ENCODE results near the gene ROBO2. TPM values are rescaled to one million over a fixed set of nuclear protein-coding genes. Genes with fewer than 3 reads are reported as not detected.

ROBO2 gene
- total RNA-seq, 2 donors from 2014 or later: not detected

- Mint-ChIP-seq H3K27me3 (no peaks in the 10 kb centered on the region), H3K27ac (no peak overlapping the region), H3K36me3 (ENCODE audit: low read depth) (no peaks in the 10 kb centered on the region), H3K4me1 (no peaks in the 10 kb centered on the region), H3K4me3 (no peak overlapping the region)
- DNase-seq (no peak), ATAC-seq (no peak)
- no peaks in the 10 kb centered on the region for H3K9me3 ChIP-seq (ENCODE audit: control insufficient read depth, low read length, poor library complexity, severe bottlenecking)
Measured at GRCh38 chr3:77065750-77066149, 25.9 kb downstream of the ROBO2 start.

DNA sequence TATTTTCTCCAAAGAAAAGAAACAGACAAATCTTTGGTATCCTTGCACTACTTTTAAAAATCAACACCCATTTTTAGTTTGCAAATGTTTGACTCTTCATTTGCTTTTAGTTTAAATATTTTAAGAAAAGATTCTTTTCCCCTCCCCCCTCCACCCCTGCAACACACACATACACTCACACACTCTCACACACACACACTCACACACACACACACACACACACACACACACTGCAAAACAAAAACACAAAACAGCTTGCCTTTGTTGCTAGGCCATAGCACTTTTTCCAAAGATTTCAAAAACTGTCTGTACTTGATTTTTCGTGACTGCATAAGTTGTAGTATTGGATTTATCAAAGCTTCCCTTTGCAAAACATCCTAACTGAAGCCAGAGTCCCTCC is 26.9 kb downstream of the ROBO2 start:
- H3K27me3 Mint-ChIP-seq: no peaks in the 10 kb centered on the region
- H3K4me1 Mint-ChIP-seq: no peaks in the 10 kb centered on the region

DNA sequence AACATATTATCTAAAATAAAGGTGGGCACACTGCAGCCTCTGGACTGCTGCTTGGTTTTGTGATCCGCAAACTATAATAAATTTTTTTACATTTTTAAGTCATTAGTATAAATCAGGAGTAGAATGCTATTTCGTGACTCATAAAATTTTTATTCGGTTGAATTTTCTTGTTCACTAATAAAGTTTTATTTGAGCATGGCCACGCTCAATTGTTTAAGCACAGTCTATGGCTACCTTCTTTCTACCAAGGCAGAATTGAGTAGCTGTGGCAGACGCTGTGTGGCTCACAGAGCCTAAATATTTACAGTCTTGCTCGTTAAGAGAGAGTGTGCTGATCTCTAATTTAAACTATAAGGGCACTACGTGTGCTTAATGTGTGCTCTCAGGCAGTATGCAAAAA is 28.9 kb downstream of the ROBO2 start:
- H3K4me3 Mint-ChIP-seq: no peak overlapping the region
- DNase-seq (no peak), ATAC-seq (no peak)
- H3K9me3 ChIP-seq (ENCODE audit: control insufficient read depth, low read length, poor library complexity, severe bottlenecking): no peaks in the 10 kb centered on the region
- H3K36me3 Mint-ChIP-seq (ENCODE audit: low read depth): no peaks in the 10 kb centered on the region
- no peaks in the 10 kb centered on the region for H3K27me3 Mint-ChIP-seq
- no peak overlapping the region for H3K27ac Mint-ChIP-seq
- H3K4me1 Mint-ChIP-seq: no peaks in the 10 kb centered on the region

More for the DNA sequence above, 26.9 kb downstream of the ROBO2 start:
- Mint-ChIP-seq H3K36me3 (ENCODE audit: low read depth) (no peaks in the 10 kb centered on the region), H3K27ac (no peak overlapping the region), H3K4me3 (no peak overlapping the region)
- no peaks in the 10 kb centered on the region for H3K9me3 ChIP-seq (ENCODE audit: control insufficient read depth, low read length, poor library complexity, severe bottlenecking)
- ATAC-seq (no peak), DNase-seq (no peak)

- ATAC-seq (no peak), DNase-seq (no peak)
- H3K27me3 Mint-ChIP-seq: no peaks in the 10 kb centered on the region
- no peak overlapping the region for H3K27ac Mint-ChIP-seq
- no peak overlapping the region for H3K4me3 Mint-ChIP-seq
- no peaks in the 10 kb centered on the region for H3K4me1 Mint-ChIP-seq
- no peaks in the 10 kb centered on the region for H3K36me3 Mint-ChIP-seq (ENCODE audit: low read depth)
- no peaks in the 10 kb centered on the region for H3K9me3 ChIP-seq (ENCODE audit: control insufficient read depth, low read length, poor library complexity, severe bottlenecking)
Measured at GRCh38 chr3:77071364-77071763, 31.5 kb downstream of the ROBO2 start.

GRCh38 chr3:77071809-77072208 is 31.9 kb downstream of the ROBO2 start:
- no peak for DNase-seq
- Mint-ChIP-seq H3K4me3 (no peak overlapping the region), H3K27ac (no peak overlapping the region), H3K4me1 (no peaks in the 10 kb centered on the region), H3K27me3 (no peaks in the 10 kb centered on the region), H3K36me3 (ENCODE audit: low read depth) (no peaks in the 10 kb centered on the region)
- no peaks in the 10 kb centered on the region for H3K9me3 ChIP-seq (ENCODE audit: control insufficient read depth, low read length, poor library complexity, severe bottlenecking)
- ATAC-seq: no peak

GRCh38 chr3:77072232-77072631 is 32.3 kb downstream of the ROBO2 start:
- DNase-seq: no peak
- H3K36me3 Mint-ChIP-seq (ENCODE audit: low read depth): no peaks in the 10 kb centered on the region
- no peaks in the 10 kb centered on the region for H3K4me1 Mint-ChIP-seq
- no peak overlapping the region for H3K27ac Mint-ChIP-seq
- no peaks in the 10 kb centered on the region for H3K27me3 Mint-ChIP-seq
- no peaks in the 10 kb centered on the region for H3K9me3 ChIP-seq (ENCODE audit: control insufficient read depth, low read length, poor library complexity, severe bottlenecking)
- ATAC-seq: no peak
- H3K4me3 Mint-ChIP-seq: no peak overlapping the region

DNA sequence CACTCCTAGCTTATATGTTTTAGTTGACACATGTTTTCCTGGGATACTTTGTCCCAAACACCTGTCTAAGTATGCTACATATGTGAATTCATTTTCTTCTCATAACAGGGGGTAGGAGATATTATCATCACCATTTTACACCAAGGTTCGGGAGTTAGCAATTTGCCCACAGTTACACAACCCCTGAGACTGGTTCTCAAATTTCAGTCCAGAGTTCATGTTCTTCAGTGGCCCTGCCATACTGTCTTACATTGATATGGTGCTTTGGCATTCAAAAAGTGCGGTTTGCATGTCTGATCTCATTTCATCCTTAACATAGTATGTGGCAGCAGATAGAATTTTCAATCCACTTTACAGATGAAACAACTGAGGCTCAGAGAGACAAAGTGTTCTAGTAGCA is 38.4 kb downstream of the ROBO2 start:
- Mint-ChIP-seq H3K4me1 (no peaks in the 10 kb centered on the region), H3K4me3 (no peak overlapping the region), H3K27ac (no peak overlapping the region), H3K36me3 (ENCODE audit: low read depth) (no peaks in the 10 kb centered on the region), H3K27me3 (no peaks in the 10 kb centered on the region)
- no peak for ATAC-seq
- H3K9me3 ChIP-seq (ENCODE audit: control insufficient read depth, low read length, poor library complexity, severe bottlenecking): no peaks in the 10 kb centered on the region
- DNase-seq: no peak

- no peaks in the 10 kb centered on the region for H3K36me3 Mint-ChIP-seq (ENCODE audit: low read depth)
- H3K9me3 ChIP-seq (ENCODE audit: control insufficient read depth, low read length, poor library complexity, severe bottlenecking): no peaks in the 10 kb centered on the region
- no peak overlapping the region for H3K4me3 Mint-ChIP-seq
- H3K27ac Mint-ChIP-seq: no peak overlapping the region
- no peaks in the 10 kb centered on the region for H3K4me1 Mint-ChIP-seq
- DNase-seq (no peak), ATAC-seq (no peak)
- H3K27me3 Mint-ChIP-seq: no peaks in the 10 kb centered on the region
Measured at GRCh38 chr3:77079988-77080610, 40.2 kb downstream of the ROBO2 start.

DNA sequence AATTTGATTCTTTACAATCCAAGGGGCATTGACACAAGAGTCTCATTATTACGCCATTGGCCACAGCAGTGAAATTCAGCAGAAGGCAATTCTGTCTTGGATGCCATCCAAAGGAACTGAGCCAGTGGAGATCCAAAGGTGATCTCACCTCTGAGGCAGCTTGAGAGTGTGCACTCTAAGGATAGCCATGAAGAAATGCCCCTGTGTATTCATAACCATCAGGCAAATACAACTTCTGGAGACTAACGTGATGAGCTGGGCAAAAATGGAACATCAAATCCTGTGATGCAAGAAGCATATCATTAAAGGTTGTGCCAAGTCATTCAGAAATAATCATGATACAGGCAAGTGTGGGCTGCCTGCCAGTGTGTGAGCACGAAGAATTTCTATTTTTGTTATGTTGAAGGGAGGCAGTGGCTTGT is 41.4 kb downstream of the ROBO2 start:
- H3K4me1 Mint-ChIP-seq: no peaks in the 10 kb centered on the region
- DNase-seq (no peak), ATAC-seq (no peak)
- H3K27me3 Mint-ChIP-seq: no peaks in the 10 kb centered on the region
- H3K4me3 Mint-ChIP-seq: no peak overlapping the region
- H3K36me3 Mint-ChIP-seq (ENCODE audit: low read depth): no peaks in the 10 kb centered on the region
- H3K9me3 ChIP-seq (ENCODE audit: control insufficient read depth, low read length, poor library complexity, severe bottlenecking): no peaks in the 10 kb centered on the region
- H3K27ac Mint-ChIP-seq: no peak overlapping the region

DNA sequence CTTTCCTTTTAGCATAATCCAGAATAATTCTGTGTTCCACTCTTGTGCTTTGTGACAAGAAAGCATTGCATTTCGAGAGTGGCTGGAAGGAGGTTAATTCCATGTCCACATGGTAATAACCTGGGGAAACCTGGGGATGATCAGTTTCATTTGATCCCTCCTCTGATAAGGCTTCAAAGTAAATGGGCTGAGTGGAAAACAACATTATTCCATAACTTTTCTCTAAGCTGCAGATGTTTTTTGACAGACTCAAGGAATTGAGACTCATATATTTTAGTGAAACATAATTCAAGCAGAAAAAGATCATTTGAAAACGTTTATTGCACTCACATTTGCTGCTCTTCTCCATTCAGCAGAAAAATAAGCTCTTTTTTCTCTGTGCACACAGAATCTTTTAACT is 44.6 kb downstream of the ROBO2 start:
- no peaks in the 10 kb centered on the region for H3K9me3 ChIP-seq (ENCODE audit: control insufficient read depth, low read length, poor library complexity, severe bottlenecking)
- H3K4me3 Mint-ChIP-seq: no peak overlapping the region
- no peak for ATAC-seq
- H3K27me3 Mint-ChIP-seq: no peaks in the 10 kb centered on the region
- no peak overlapping the region for H3K27ac Mint-ChIP-seq
- no peaks in the 10 kb centered on the region for H3K36me3 Mint-ChIP-seq (ENCODE audit: low read depth)
- no peak for DNase-seq
- H3K4me1 Mint-ChIP-seq: no peaks in the 10 kb centered on the region

DNA sequence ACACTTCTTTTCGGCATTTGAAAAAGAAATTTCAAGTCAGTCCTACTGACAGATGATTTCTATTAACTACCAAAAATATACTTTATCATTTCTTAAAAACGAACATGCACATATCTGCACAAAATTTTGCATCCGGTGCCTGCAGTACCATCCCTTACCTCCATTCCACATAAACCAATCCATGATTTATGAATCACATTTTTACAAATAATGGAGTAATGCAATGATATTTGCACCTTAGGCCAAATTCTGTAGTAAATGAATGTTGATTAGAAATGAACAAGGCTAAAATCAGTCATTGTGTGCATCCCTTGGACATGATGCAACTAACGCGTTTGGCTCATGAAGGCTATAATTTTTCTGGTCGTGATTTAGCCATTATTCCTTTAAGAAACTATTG is 46.5 kb downstream of the ROBO2 start:
- H3K9me3 ChIP-seq (ENCODE audit: control insufficient read depth, low read length, poor library complexity, severe bottlenecking): no peaks in the 10 kb centered on the region
- DNase-seq (no peak), ATAC-seq (no peak)
- no peaks in the 10 kb centered on the region for H3K27me3 Mint-ChIP-seq
- no peaks in the 10 kb centered on the region for H3K4me1 Mint-ChIP-seq
- no peak overlapping the region for H3K27ac Mint-ChIP-seq
- H3K36me3 Mint-ChIP-seq (ENCODE audit: low read depth): no peaks in the 10 kb centered on the region
- no peak overlapping the region for H3K4me3 Mint-ChIP-seq

DNA sequence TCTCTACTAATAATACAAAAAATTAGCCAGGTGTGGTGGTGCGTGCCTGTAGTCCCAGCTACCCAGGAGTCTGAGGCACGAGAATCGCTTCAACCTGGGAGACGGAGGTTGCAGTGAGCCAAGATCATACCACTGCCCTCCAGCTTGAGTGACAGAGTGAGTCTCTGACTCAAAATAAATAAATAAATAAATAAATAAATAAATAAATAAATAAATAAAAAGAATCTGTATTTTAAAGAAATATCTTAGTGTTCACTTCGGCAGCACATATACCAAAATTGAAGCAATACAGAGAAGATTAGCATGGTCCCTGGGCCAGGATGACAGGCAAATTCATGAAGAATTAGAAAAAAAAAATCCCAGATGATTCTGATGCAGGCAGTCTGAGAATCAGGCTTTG is 51.9 kb downstream of the ROBO2 start:
- no peaks in the 10 kb centered on the region for H3K9me3 ChIP-seq (ENCODE audit: control insufficient read depth, low read length, poor library complexity, severe bottlenecking)
- Mint-ChIP-seq H3K36me3 (ENCODE audit: low read depth) (no peaks in the 10 kb centered on the region), H3K27ac (no peak overlapping the region), H3K4me1 (no peaks in the 10 kb centered on the region), H3K4me3 (no peak overlapping the region), H3K27me3 (no peaks in the 10 kb centered on the region)
- no peak for ATAC-seq
- DNase-seq: no peak

GRCh38 chr3:77093101-77093500 is 53.2 kb downstream of the ROBO2 start:
- H3K27ac Mint-ChIP-seq: no peak overlapping the region
- ATAC-seq (no peak), DNase-seq (no peak)
- H3K4me3 Mint-ChIP-seq: no peak overlapping the region
- no peaks in the 10 kb centered on the region for H3K4me1 Mint-ChIP-seq
- no peaks in the 10 kb centered on the region for H3K36me3 Mint-ChIP-seq (ENCODE audit: low read depth)
- H3K27me3 Mint-ChIP-seq: no peaks in the 10 kb centered on the region
- no peaks in the 10 kb centered on the region for H3K9me3 ChIP-seq (ENCODE audit: control insufficient read depth, low read length, poor library complexity, severe bottlenecking)

DNA sequence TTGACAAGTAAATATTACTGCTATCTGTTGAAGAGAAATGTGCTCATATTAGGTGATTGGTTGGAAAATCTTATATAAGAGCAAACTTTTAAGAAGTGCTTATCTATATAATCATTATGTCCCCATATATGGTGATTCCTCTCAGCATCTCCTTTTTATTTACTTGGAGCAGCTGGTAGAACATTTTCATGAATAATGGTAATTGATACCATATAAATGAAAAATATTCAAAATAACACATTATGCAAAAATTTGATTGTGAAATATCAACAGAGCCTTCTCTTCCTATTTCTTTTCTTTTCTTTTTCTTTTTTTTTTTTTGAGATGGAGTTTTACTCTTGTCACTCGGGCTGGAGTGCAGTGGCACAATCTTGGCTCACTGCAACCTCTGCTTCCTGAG is 56.2 kb downstream of the ROBO2 start:
- H3K27ac Mint-ChIP-seq: no peak overlapping the region
- no peak overlapping the region for H3K4me3 Mint-ChIP-seq
- no peaks in the 10 kb centered on the region for H3K36me3 Mint-ChIP-seq (ENCODE audit: low read depth)
- H3K4me1 Mint-ChIP-seq: no peaks in the 10 kb centered on the region
- no peaks in the 10 kb centered on the region for H3K27me3 Mint-ChIP-seq
- no peak for DNase-seq
- no peaks in the 10 kb centered on the region for H3K9me3 ChIP-seq (ENCODE audit: control insufficient read depth, low read length, poor library complexity, severe bottlenecking)
- no peak for ATAC-seq
